Heart left ventricle (tissue), 16 donors: ENCODE measurements around the gene OR11G2. TPM values are rescaled to one million over a fixed set of nuclear protein-coding genes. Genes with fewer than 3 reads are reported as not detected.
"Not testable (repeated sequence)": the region's sequence is repeated elsewhere in the genome, so short reads cannot be mapped to it uniquely, and the experiment has no call there.

ENCODE experiments used
- ATAC-seq, 4 donors: fragments of 200-7000 bp; cut with Tn5 transposase; one replicate each; pipeline ENCODE4 v1.9.1; 2020 to 2022; ENCODE audit warnings: moderate library complexity in 4 of 4, mild to moderate bottlenecking in 3 of 4, moderate number of reproducible peaks in 1 of 4
- DNase-seq, 5 donors: peaks; one replicate each; pipeline ENCODE4 v3.0.0-alpha.2; 2020
- H3K27ac ChIP-seq, 12 donors: fragments of 200-600 bp; sonication (generic) in 4 of 12; one replicate each; pipeline versions ENCODE4 v1.5.0 to v1.8.0; 2016 to 2022; ENCODE audit warnings: mild to moderate bottlenecking in 2 of 12
- H3K27me3 ChIP-seq, 9 donors: fragments of 200-600 bp; sonication (generic) in 2 of 9; one replicate each; pipeline versions ENCODE4 v1.5.1 to v1.8.0; 2016 to 2022; ENCODE audit warnings: mild to moderate bottlenecking in 3 of 9
- H3K36me3 ChIP-seq, 9 donors: fragments of 200-600 bp; sonication (generic) in 2 of 9; one replicate each; pipeline versions ENCODE4 v1.5.0 to v1.8.0; 2018 to 2022; ENCODE audit warnings: mild to moderate bottlenecking in 2 of 9
- H3K4me1 ChIP-seq, 12 donors: fragments of 200-600 bp; sonication (generic) in 4 of 12; one replicate each; pipeline versions ENCODE4 v1.5.0 to v1.8.0; 2016 to 2022; ENCODE audit warnings: mild to moderate bottlenecking in 3 of 12
- H3K4me3 ChIP-seq, 12 donors: fragments of 200-600 bp; sonication (generic) in 4 of 12; one replicate each; pipeline versions ENCODE4 v1.5.0 to v1.8.0; 2017 to 2022; ENCODE audit warnings: mild to moderate bottlenecking in 9 of 12, moderate library complexity in 4 of 12
- H3K9me3 ChIP-seq, 12 donors: fragments of 200-600 bp; sonication (generic) in 4 of 12; one replicate each; pipeline versions ENCODE4 v1.5.0 to v1.8.0; 2016 to 2022; ENCODE audit warnings: mild to moderate bottlenecking in 1 of 12
- POLR2A ChIP-seq, 2 donors: fragments of 450-650 bp; IDR thresholded peaks; one replicate each; pipeline ENCODE4 v1.6.1; 2017; ENCODE audit warnings: antibody characterized with exemption in 2 of 2, mild to moderate bottlenecking in 2 of 2, moderate library complexity in 2 of 2
- WGBS, 4 donors: extraction: QIAGEN DNeasy Blood & Tissue Kit in 2 of 4; methylation state at CpG; one replicate each; pipeline versions ENCODE4 v1.1.5 to v1.1.7; 2013 to 2018; 5-methylcytosine and 5-hydroxymethylcytosine counted together
- intact Hi-C, 10 donors: fragments of 100-400 bp; cut with DNase I; formaldehyde crosslinking; loops; one replicate each; pipeline versions ENCODE4 v1.11.1 to v1.14.2; 2022
- polyA plus RNA-seq, 2 donors: library from polyadenylated mRNA; stranded (reverse); fragments of 200-250 nt; gene quantifications; one replicate each; pipeline ENCODE4 v1.2.3, GENCODE V29; 2013
- total RNA-seq, 9 donors: library from RNA; depleted of rRNA in 2 of 9; stranded (reverse); fragments of >200 nt in 2 of 9; fragmentation: NEBNext Ultra II Directional in 3 of 9; extraction: Animal tissue kit (Norgen Biotek cat#: 25700) in 3 of 9; gene quantifications; one replicate each; pipeline versions ENCODE4 v1.1.0 to v1.2.4, GENCODE V29; 2016 to 2023
- TF ChIP-seq, protein P1 (sequence below), 12 donors: fragments of 200-600 bp; sonication (generic) in 4 of 12; IDR thresholded peaks; one replicate each; pipeline versions ENCODE4 v1.5.0 to v1.8.0; 2018 to 2022; ENCODE audit warnings: antibody characterized with exemption in 12 of 12, mild to moderate bottlenecking in 5 of 12
- donor health status: ischemic (EF 13 %, LVEDD 7.1; RV severe dilation, severe dysfunction).
- donor health status: healthy with polysubstance abuse.
- donor health status: DM: no; HTN: yes; CAD: no.
- donor health status: DM: no; HTN: no; CAD: no.
- donor health status: ischemic (EF 25% LVEDD 6.9; RV normal size, moderate dysfunction).
- donor health status: ischemic (EF 25% LVEDD 5.7; RV mildly dilated, moderate dysfunction).
- donor health status: healthy.
- donor health status: DM: yes; HTN: yes; CAD: no.
- donor health status: ischemic (EF 35%, LVEDD 5.7; RV mildly dilated, moderate dysfunction).
- donor health status: nonischemic (EF 11% LVEDD 7.7; RV severe dilation, severe dysfunction).
- donor health status: DM: yes; HTN: yes; CAD: no.
- donor health status: PGD.
- donor health status: ischemic (EF 29% LVEDD 5.4; RV normal size, mild dysfunction).
- donor health status: nonischemic (EF 23%, LVEDD 6.1; RV moderate dilation, normal function).

Gene OR11G2
- total and polyA plus RNA-seq, 11 donors = not detected

DNA sequence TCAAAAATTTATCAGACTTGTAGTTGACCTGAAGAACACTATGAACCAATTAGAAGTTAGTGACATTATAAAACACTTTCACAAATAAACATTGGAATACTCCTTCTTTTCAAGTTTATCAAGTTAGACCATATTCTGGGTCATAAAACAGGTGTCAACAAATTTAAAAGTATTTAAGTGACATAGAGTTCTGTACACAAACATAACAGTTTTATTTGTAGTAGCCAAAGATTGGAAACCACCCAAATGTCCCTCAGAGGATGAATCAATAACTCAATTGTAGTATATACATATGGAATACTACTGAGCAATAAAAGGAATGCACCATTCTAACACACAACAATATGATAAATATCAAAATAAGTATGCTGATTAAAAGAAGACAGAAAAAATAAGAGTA is 23.6 kb upstream of the OR11G2 start:
- no peaks in the 10 kb centered on the region for H3K36me3 ChIP-seq
- no peak overlapping the region for H3K27ac ChIP-seq
- intact Hi-C loops = no loop called here
- no peaks in the 10 kb centered on the region for H3K27me3 ChIP-seq
- H3K9me3 ChIP-seq = peaks cover 0 to 33% (median 13%) of the 10 kb centered on the region in 12 donors
- H3K4me3 ChIP-seq = no peak overlapping the region
- ATAC-seq (no peak), DNase-seq (no peak)
- TF ChIP-seq, protein P1, sequence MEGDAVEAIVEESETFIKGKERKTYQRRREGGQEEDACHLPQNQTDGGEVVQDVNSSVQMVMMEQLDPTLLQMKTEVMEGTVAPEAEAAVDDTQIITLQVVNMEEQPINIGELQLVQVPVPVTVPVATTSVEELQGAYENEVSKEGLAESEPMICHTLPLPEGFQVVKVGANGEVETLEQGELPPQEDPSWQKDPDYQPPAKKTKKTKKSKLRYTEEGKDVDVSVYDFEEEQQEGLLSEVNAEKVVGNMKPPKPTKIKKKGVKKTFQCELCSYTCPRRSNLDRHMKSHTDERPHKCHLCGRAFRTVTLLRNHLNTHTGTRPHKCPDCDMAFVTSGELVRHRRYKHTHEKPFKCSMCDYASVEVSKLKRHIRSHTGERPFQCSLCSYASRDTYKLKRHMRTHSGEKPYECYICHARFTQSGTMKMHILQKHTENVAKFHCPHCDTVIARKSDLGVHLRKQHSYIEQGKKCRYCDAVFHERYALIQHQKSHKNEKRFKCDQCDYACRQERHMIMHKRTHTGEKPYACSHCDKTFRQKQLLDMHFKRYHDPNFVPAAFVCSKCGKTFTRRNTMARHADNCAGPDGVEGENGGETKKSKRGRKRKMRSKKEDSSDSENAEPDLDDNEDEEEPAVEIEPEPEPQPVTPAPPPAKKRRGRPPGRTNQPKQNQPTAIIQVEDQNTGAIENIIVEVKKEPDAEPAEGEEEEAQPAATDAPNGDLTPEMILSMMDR (IDR thresholded peaks at IDR 0.05) = no peak
- no peak for TF ChIP-seq POLR2A (IDR thresholded peaks at IDR 0.05)
- no peaks in the 10 kb centered on the region for H3K4me1 ChIP-seq

DNA sequence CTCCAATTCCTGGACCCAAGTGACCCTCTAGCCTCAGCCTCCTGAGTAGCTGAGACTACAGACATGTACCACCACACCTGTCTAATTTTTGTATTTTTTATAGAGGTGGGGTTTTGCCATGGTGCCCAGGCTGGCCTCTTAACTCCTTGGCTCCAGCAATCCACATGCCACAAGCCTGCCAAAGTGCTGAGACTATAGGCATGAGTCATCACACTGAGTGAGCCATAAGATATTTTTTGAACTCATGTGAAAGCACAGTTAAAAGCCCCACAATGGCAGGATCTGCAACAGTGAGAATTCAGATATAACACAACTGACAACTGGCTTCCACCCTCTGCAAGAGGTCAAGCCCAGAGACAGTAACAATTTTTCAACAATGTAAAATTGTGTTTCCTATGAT is 20.8 kb upstream of the OR11G2 start:
- H3K4me3 ChIP-seq, H3K4me1 ChIP-seq, DNase-seq, H3K9me3 ChIP-seq, H3K27me3 ChIP-seq, intact Hi-C loops, H3K36me3 ChIP-seq, H3K27ac ChIP-seq, ATAC-seq: not testable (repeated sequence)

DNA sequence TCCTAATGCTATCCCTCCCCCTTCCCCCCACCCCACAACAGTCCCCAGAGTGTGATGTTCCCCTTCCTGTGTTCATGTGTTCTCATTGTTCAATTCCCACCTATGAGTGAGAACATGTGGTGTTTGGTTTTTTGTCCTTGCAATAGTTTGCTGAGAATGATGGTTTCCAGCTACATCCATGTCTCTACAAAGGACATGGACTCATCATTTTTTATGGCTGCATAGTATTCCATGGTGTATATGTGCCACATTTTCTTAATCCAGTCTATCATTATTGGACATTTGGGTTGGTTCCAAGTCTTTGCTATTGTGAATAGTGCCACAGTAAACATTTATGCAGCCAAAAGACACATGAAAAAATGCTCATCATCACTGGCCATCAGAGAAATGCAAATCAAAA is 16.5 kb upstream of the OR11G2 start:
- H3K4me3 ChIP-seq, H3K36me3 ChIP-seq, H3K27ac ChIP-seq, ATAC-seq, H3K9me3 ChIP-seq, DNase-seq, intact Hi-C loops, H3K4me1 ChIP-seq, H3K27me3 ChIP-seq: not testable (repeated sequence)

DNA sequence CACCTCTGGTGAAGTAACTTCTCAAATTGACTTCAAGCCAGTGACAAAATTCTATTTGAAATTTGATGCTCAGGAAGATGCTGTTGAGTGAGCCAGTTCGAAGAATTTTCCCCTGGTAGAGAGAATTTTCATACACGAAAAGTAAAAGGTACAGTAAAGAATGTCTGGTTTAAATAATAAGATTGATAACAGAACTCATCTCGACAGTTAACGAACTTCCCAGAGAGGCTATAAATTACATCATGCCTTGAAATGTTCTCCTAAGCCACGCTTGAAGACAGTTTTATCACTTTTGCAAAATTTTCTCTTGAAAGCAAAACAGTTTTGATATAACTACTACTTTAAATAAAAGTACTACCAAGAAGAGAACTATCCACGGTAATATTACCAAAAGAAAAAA is 14.4 kb upstream of the OR11G2 start:
- H3K4me1 ChIP-seq = no peaks in the 10 kb centered on the region
- WGBS, 4 donors = 44 to 59% (median 53%) methylated on average over 6 of the region's 6 CpGs
- intact Hi-C loops = no loop called here
- no peaks in the 10 kb centered on the region for H3K9me3 ChIP-seq
- no peaks in the 10 kb centered on the region for H3K27me3 ChIP-seq
- H3K36me3 ChIP-seq = no peaks in the 10 kb centered on the region
- H3K4me3 ChIP-seq = no peak overlapping the region
- no peak for ATAC-seq
- no peak overlapping the region for H3K27ac ChIP-seq
- DNase-seq = no peak
- TF ChIP-seq, protein P1 (IDR thresholded peaks at IDR 0.05) = no peak
- no peak for TF ChIP-seq POLR2A (IDR thresholded peaks at IDR 0.05)

DNA sequence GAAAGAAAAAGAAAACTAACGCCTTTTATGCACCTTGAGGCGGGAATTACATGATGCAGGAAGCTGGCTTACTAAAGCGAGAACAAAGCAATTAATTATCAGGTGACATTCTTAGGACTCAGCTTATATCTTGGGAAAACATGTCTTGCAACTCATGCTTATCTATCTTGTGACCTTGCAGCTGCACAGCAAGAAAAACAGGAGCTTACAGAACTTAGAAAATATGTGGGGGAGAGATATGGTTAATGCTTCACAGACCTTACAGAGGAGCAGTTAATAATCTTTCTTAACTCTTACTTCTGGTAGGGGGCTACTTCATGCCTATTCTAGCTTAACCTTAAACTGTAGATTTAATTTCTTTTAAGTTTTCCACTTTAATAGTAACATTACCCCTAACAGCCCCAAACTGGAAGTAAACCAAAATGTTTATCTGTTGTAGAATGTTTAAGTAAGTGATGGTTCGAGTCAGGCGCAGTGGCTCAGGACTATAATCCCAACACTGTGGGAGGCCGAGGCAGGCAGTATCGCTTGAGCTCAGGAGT is 13.2 kb upstream of the OR11G2 start:
- Histone ChIP-seq H3K27me3 (no peaks in the 10 kb centered on the region), H3K4me1 (no peaks in the 10 kb centered on the region), H3K9me3 (no peaks in the 10 kb centered on the region), H3K4me3 (no peak overlapping the region), H3K36me3 (no peaks in the 10 kb centered on the region), H3K27ac (no peak overlapping the region)
- no peak for DNase-seq
- no peak for ATAC-seq
- no peak for TF ChIP-seq POLR2A (IDR thresholded peaks at IDR 0.05)
- TF ChIP-seq, protein P1 (IDR thresholded peaks at IDR 0.05) = no peak
- WGBS, 4 donors = 78 to 84% (median 82%) methylated on average over 7 of the region's 7 CpGs
- intact Hi-C loops = no loop called here
